Activated CD8-positive, alpha-beta memory T cell treated with anti-CD3 and anti-CD28 coated beads for 4 hours (primary cell): Measurements from ENCODE around the gene PELI2.

ENCODE experiments used
- DNase-seq, 2 donors: peaks; one replicate each; pipeline ENCODE4 v3.0.0-alpha.2; 2020; ENCODE audit warnings: low read depth in 2 of 2

Gene PELI2

GRCh38 chr14:56172571-56172971, 54.4 kb downstream of the PELI2 start:
- no peak for DNase-seq

GRCh38 chr14:56173365-56173922, 55.2 kb downstream of the PELI2 start:
- no peak for DNase-seq

GRCh38 chr14:56175773-56176172, 57.6 kb downstream of the PELI2 start:
- no peak for DNase-seq

GRCh38 chr14:56176530-56176929, 58.3 kb downstream of the PELI2 start:
- DNase-seq, result no peak

GRCh38 chr14:56177036-56177435, 58.8 kb downstream of the PELI2 start:
- DNase-seq, result no peak

- no peak for DNase-seq
Measured at GRCh38 chr14:56180754-56181542, 62.7 kb downstream of the PELI2 start.

- no peak for DNase-seq
Measured at GRCh38 chr14:56181681-56182085, 63.5 kb downstream of the PELI2 start.

- no peak for DNase-seq
Measured at GRCh38 chr14:56182410-56182809, 64.2 kb downstream of the PELI2 start.

- DNase-seq, result no peak
Measured at GRCh38 chr14:56183631-56184157, 65.5 kb downstream of the PELI2 start.

- no peak for DNase-seq
Measured at GRCh38 chr14:56185992-56186391, 67.8 kb downstream of the PELI2 start.

GRCh38 chr14:56187736-56188135, 69.5 kb downstream of the PELI2 start:
- no peak for DNase-seq

- DNase-seq, result no peak
Measured at GRCh38 chr14:56189307-56189706, 71.1 kb downstream of the PELI2 start.

- DNase-seq, result no peak
Measured at GRCh38 chr14:56193347-56193746, 75.1 kb downstream of the PELI2 start.

- no peak for DNase-seq
Measured at GRCh38 chr14:56194042-56194441, 75.8 kb downstream of the PELI2 start.

- DNase-seq, result no peak
Measured at GRCh38 chr14:56195223-56195622, 77.0 kb downstream of the PELI2 start.

GRCh38 chr14:56195704-56196103, 77.5 kb downstream of the PELI2 start:
- DNase-seq, result no peak

GRCh38 chr14:56196274-56196673, 78.1 kb downstream of the PELI2 start:
- DNase-seq, result no peak

GRCh38 chr14:56197150-56197549, 78.9 kb downstream of the PELI2 start:
- DNase-seq, result no peak

GRCh38 chr14:56198438-56198837, 80.2 kb downstream of the PELI2 start:
- no peak for DNase-seq

- no peak for DNase-seq
Measured at GRCh38 chr14:56199095-56199981, 81.1 kb downstream of the PELI2 start.

- DNase-seq, result no peak
Measured at GRCh38 chr14:56199982-56200577, 81.9 kb downstream of the PELI2 start.

GRCh38 chr14:56202256-56202655, 84.0 kb downstream of the PELI2 start:
- no peak for DNase-seq
